ENCODE results near the gene GNAO1. TPM values are rescaled to one million over a fixed set of nuclear protein-coding genes. Genes with fewer than 3 reads are reported as not detected.
A peak's percentile ranks its signal among the peaks of the same experiment; 100 is the strongest.

The GNAO1 gene
- polyA plus RNA-seq, 1 donor (not counting 4 experiments of a cell fraction or from before 2014, with no cell fraction given), result 0.13 TPM

DNA sequence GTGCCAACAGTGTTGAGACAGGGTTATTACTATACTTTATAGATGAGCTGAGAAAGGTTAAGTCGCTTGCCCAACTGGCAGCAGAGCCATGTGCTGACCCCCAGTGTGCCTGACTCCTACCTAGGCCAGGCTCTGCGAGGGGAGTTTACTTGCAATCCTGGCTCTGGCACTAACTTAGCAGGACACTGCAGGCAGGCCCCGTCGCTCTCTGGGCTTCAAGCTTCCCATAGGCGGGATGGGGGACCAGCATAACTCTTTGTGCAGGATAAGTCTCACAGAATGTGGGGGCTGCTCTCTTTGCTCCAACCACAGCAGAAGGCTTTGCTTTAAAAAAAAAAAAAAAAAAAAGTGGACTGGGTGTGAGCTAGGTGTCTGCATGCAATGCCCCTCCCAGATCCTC, 102.7 kb downstream of the GNAO1 start:
- Histone ChIP-seq H3K79me2 (ENCODE audit: control insufficient read depth, insufficient read depth, low read length) (no peaks in the 10 kb centered on the region), H3K9ac (ENCODE audit: control insufficient read depth, extremely low read depth, insufficient read depth, low read length) (no peak overlapping the region)

DNA sequence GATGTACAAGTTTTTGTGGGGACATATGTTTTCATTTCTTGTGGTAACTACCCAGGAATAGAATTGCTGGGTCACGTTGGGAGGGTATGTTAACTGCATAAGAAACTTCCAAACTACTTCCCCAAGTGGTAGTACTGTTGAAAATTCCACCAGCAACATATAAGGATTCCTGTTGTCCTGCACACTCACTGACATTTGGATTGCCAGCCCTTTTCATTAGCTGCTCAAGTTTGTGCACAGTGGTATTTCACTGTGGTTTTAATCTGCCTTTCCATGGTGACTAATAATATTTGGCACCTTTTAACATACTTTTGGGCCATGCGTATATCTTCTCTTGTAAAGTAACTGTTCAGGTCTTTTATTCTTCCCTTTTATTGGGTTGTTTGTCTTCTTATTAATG, 103.3 kb downstream of the GNAO1 start:
- dilution Hi-C loops (cut with MboI; ENCODE audit: extremely low pct_ligation_motif_present, low sequenced_read_pairs), result no loop called here
- DNase-seq (ENCODE audit: low read depth, low spot score), result no peak
- Histone ChIP-seq H3K27me3 (ENCODE audit: control insufficient read depth, extremely low read depth, insufficient read depth, low read length) (peaks cover 4% of the 10 kb centered on the region), H2AFZ (ENCODE audit: control insufficient read depth, low read length) (no peak overlapping the region), H3K27ac (ENCODE audit: control insufficient read depth, insufficient read depth, low read length) (no peak overlapping the region), H3K4me2 (ENCODE audit: control insufficient read depth, extremely low read depth, insufficient read depth, low read depth, low read length) (no peak overlapping the region), H4K20me1 (ENCODE audit: control insufficient read depth, extremely low read depth, insufficient read depth, low read length) (no peaks in the 10 kb centered on the region), H3K9ac (ENCODE audit: control insufficient read depth, extremely low read depth, insufficient read depth, low read length) (no peak overlapping the region), H3K36me3 (ENCODE audit: control insufficient read depth in 2 of 2, extremely low read depth in 1 of 2, insufficient read depth in 2 of 2, low read length in 2 of 2) (no peaks in the 10 kb centered on the region), H3K4me3 (ENCODE audit: control insufficient read depth in 2 of 3, extremely low read depth in 1 of 3, insufficient read depth in 2 of 3, low read depth in 1 of 3, low read length in 3 of 3) (no peak overlapping the region), H3K9me3 (ENCODE audit: control insufficient read depth, low read depth, low read length) (no peaks in the 10 kb centered on the region), H3K4me1 (ENCODE audit: control insufficient read depth, extremely low read depth, insufficient read depth, low read length) (peaks cover 15% of the 10 kb centered on the region), H3K79me2 (ENCODE audit: control insufficient read depth, insufficient read depth, low read length) (no peaks in the 10 kb centered on the region), H3K9me1 (ENCODE audit: control insufficient read depth, extremely low read depth, insufficient read depth, low read length) (no peaks in the 10 kb centered on the region)
- peak; percentile 39 for FAIRE-seq
- TF ChIP-seq, protein P1, sequence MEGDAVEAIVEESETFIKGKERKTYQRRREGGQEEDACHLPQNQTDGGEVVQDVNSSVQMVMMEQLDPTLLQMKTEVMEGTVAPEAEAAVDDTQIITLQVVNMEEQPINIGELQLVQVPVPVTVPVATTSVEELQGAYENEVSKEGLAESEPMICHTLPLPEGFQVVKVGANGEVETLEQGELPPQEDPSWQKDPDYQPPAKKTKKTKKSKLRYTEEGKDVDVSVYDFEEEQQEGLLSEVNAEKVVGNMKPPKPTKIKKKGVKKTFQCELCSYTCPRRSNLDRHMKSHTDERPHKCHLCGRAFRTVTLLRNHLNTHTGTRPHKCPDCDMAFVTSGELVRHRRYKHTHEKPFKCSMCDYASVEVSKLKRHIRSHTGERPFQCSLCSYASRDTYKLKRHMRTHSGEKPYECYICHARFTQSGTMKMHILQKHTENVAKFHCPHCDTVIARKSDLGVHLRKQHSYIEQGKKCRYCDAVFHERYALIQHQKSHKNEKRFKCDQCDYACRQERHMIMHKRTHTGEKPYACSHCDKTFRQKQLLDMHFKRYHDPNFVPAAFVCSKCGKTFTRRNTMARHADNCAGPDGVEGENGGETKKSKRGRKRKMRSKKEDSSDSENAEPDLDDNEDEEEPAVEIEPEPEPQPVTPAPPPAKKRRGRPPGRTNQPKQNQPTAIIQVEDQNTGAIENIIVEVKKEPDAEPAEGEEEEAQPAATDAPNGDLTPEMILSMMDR (optimal IDR thresholded peaks at IDR 0.05 in 1 of 3, IDR thresholded peaks at IDR 0.05 in 1 of 3, conservative IDR thresholded peaks at IDR 0.05 in 1 of 3; ENCODE audit: extremely low read depth in 1 of 3, insufficient read depth in 2 of 3, low read length in 3 of 3), result no peak
- TF ChIP-seq EZH2 (IDR thresholded peaks at IDR 0.05; ENCODE audit: low read length), result no peak

More for the DNA sequence above, 102.7 kb downstream of the GNAO1 start:
- H3K4me1 ChIP-seq (ENCODE audit: control insufficient read depth, extremely low read depth, insufficient read depth, low read length), result peaks cover 15% of the 10 kb centered on the region
- H3K9me1 ChIP-seq (ENCODE audit: control insufficient read depth, extremely low read depth, insufficient read depth, low read length), result no peaks in the 10 kb centered on the region
- dilution Hi-C loops (cut with MboI; ENCODE audit: extremely low pct_ligation_motif_present, low sequenced_read_pairs), result no loop called here
- H3K27ac ChIP-seq (ENCODE audit: control insufficient read depth, insufficient read depth, low read length), result no peak overlapping the region
- H3K9me3 ChIP-seq (ENCODE audit: control insufficient read depth, low read depth, low read length), result no peaks in the 10 kb centered on the region
- no peak overlapping the region for H2AFZ ChIP-seq (ENCODE audit: control insufficient read depth, low read length)
- no peaks in the 10 kb centered on the region for H3K36me3 ChIP-seq (ENCODE audit: control insufficient read depth in 2 of 2, extremely low read depth in 1 of 2, insufficient read depth in 2 of 2, low read length in 2 of 2)
- FAIRE-seq, result no peak
- DNase-seq (ENCODE audit: low read depth, low spot score), result no peak
- no peaks in the 10 kb centered on the region for H4K20me1 ChIP-seq (ENCODE audit: control insufficient read depth, extremely low read depth, insufficient read depth, low read length)
- H3K27me3 ChIP-seq (ENCODE audit: control insufficient read depth, extremely low read depth, insufficient read depth, low read length), result peaks cover 4% of the 10 kb centered on the region
- no peak overlapping the region for H3K4me3 ChIP-seq (ENCODE audit: control insufficient read depth in 2 of 3, extremely low read depth in 1 of 3, insufficient read depth in 2 of 3, low read depth in 1 of 3, low read length in 3 of 3)
- H3K4me2 ChIP-seq (ENCODE audit: control insufficient read depth, extremely low read depth, insufficient read depth, low read depth, low read length), result no peak overlapping the region
- TF ChIP-seq, protein P1 (optimal IDR thresholded peaks at IDR 0.05 in 1 of 3, IDR thresholded peaks at IDR 0.05 in 1 of 3, conservative IDR thresholded peaks at IDR 0.05 in 1 of 3; ENCODE audit: extremely low read depth in 1 of 3, insufficient read depth in 2 of 3, low read length in 3 of 3), result no peak
- TF ChIP-seq EZH2 (IDR thresholded peaks at IDR 0.05; ENCODE audit: low read length), result no peak

Data from keratinocyte (primary cell).